Fibroblast of skin of abdomen (primary cell): ENCODE results near the gene ZFYVE16. TPM values are rescaled to one million over a fixed set of nuclear protein-coding genes. Genes with fewer than 3 reads are reported as not detected.
"Not testable (repeated sequence)": the region's sequence is repeated elsewhere in the genome, so short reads cannot be mapped to it uniquely, and the experiment has no call there.

Source experiments
- DNase-seq: peaks from one replicate; pipeline ENCODE4 v3.0.0-alpha.2; 2013
- polyA plus RNA-seq, 2 experiments: library from polyadenylated mRNA; unstranded; fragments of 120-200 nt; gene quantifications; one replicate each; pipeline ENCODE4 v1.2.1, GENCODE V29; 2013; ENCODE audit not compliant: insufficient read length in 2 of 2

ZFYVE16 gene
- 16.6 TPM for polyA plus RNA-seq (2013, experiment 1 of 2; ENCODE audit: insufficient read length)
- 19.4 TPM for polyA plus RNA-seq (2013, experiment 2 of 2; ENCODE audit: insufficient read length)

- DNase-seq: peak; percentile 97
Observed at GRCh38 chr5:80407735-80408483, at the start of gene ZFYVE16. Gene ZFYVE16 (plus strand): TSS chr5:80408064. CDS start chr5:80434148, 26,084 bp downstream.

- no peak for DNase-seq
Observed at GRCh38 chr5:80360914-80361444, 46.9 kb upstream of the ZFYVE16 start.

GRCh38 chr5:80364892-80365291 lies 43.0 kb upstream of the ZFYVE16 start:
- DNase-seq: no peak

GRCh38 chr5:80368661-80369480 lies 39.0 kb upstream of the ZFYVE16 start:
- no peak for DNase-seq

GRCh38 chr5:80369521-80369920 lies 38.3 kb upstream of the ZFYVE16 start:
- no peak for DNase-seq

- no peak for DNase-seq
Observed at GRCh38 chr5:80370390-80370789, 37.5 kb upstream of the ZFYVE16 start.

- DNase-seq: no peak
Observed at GRCh38 chr5:80372780-80373179, 35.1 kb upstream of the ZFYVE16 start.

GRCh38 chr5:80374188-80374587 lies 33.7 kb upstream of the ZFYVE16 start:
- no peak for DNase-seq

- no peak for DNase-seq
Observed at GRCh38 chr5:80376557-80376956, 31.3 kb upstream of the ZFYVE16 start.

- no peak for DNase-seq
Observed at GRCh38 chr5:80382488-80382887, 25.4 kb upstream of the ZFYVE16 start.

- no peak for DNase-seq
Observed at GRCh38 chr5:80387063-80387768, 20.6 kb upstream of the ZFYVE16 start.

- DNase-seq: no peak
Observed at GRCh38 chr5:80389580-80389979, 18.3 kb upstream of the ZFYVE16 start.

- not testable (repeated sequence) for DNase-seq
Observed at GRCh38 chr5:80390413-80390812, 17.5 kb upstream of the ZFYVE16 start.

- DNase-seq: not testable (repeated sequence)
Observed at GRCh38 chr5:80391267-80391666, 16.6 kb upstream of the ZFYVE16 start.

GRCh38 chr5:80399526-80400239 lies 8.2 kb upstream of the ZFYVE16 start:
- peak; percentile 57 for DNase-seq

GRCh38 chr5:80400368-80400767 lies 7.5 kb upstream of the ZFYVE16 start:
- DNase-seq: not testable (repeated sequence)

GRCh38 chr5:80403782-80404181 lies 4.1 kb upstream of the ZFYVE16 start:
- no peak for DNase-seq

GRCh38 chr5:80406980-80407734 lies 707 bp upstream of the ZFYVE16 start:
- DNase-seq: no peak

- peak; percentile 50 for DNase-seq
Observed at GRCh38 chr5:80408484-80409366, 861 bp downstream of the ZFYVE16 start.

GRCh38 chr5:80409367-80409966 lies 1.6 kb downstream of the ZFYVE16 start:
- DNase-seq: peak; percentile 4
